Neuronal stem cell (in vitro differentiated cells): ENCODE results near the gene FAM83F.

Source experiments
- DNase-seq: peaks from one replicate; pipeline ENCODE4 v3.0.0-alpha.2; 2013; ENCODE audit warnings: low spot score
- H2AFZ ChIP-seq: one replicate; pipeline ENCODE4 v1.6.1; 2013; ENCODE audit warnings: mild to moderate bottlenecking, low read length, inconsistent platforms
- H2AK5ac ChIP-seq: 2 replicates; pipeline ENCODE4 v1.6.1; 2013; ENCODE audit warnings: low read depth, mild to moderate bottlenecking, inconsistent platforms, low read length, moderate library complexity, mixed read lengths
- H2BK120ac ChIP-seq: 2 replicates; pipeline ENCODE4 v1.6.1; 2013; ENCODE audit warnings: low read depth, mild to moderate bottlenecking, inconsistent platforms, low read length, moderate library complexity, mixed read lengths
- H2BK12ac ChIP-seq: one replicate; pipeline ENCODE4 v1.6.1; 2013; ENCODE audit warnings: low read length, inconsistent platforms
- H2BK15ac ChIP-seq: 2 replicates; pipeline ENCODE4 v1.6.1; 2013; ENCODE audit warnings: mild to moderate bottlenecking, low read length, inconsistent platforms, mixed read lengths
- H2BK5ac ChIP-seq: one replicate; pipeline ENCODE4 v1.6.1; 2013; ENCODE audit warnings: inconsistent platforms, mild to moderate bottlenecking, low read length, moderate library complexity
- H3K14ac ChIP-seq: one replicate; pipeline ENCODE4 v1.6.1; 2013; ENCODE audit warnings: low read length, inconsistent platforms
- H3K18ac ChIP-seq: 2 replicates; pipeline ENCODE4 v1.6.1; 2013; ENCODE audit warnings: low read length, inconsistent platforms
- H3K23ac ChIP-seq: 2 replicates; pipeline ENCODE4 v1.6.1; 2013; ENCODE audit warnings: low read depth, mild to moderate bottlenecking, mixed read lengths, low read length, inconsistent platforms; ENCODE audit not compliant: poor library complexity
- H3K27ac ChIP-seq: replicated peaks from 3 replicates; pipeline ENCODE4 v1.5.1; 2013; ENCODE audit warnings: low read length, inconsistent platforms
- H3K27me3 ChIP-seq, 3 experiments: 2 replicates each; pipeline ENCODE4 v1.6.1; 2013; ENCODE audit warnings: low read length in 3 of 3, mild to moderate bottlenecking in 2 of 3, inconsistent platforms in 1 of 3, low read depth in 1 of 3, mixed read lengths in 1 of 3, moderate library complexity in 1 of 3; ENCODE audit not compliant: control insufficient read depth in 3 of 3, insufficient read depth in 3 of 3
- H3K36me3 ChIP-seq, 2 donors: replicated peaks in 1 of 2; 2 replicates each; pipeline ENCODE4 v1.6.1; 2013; ENCODE audit warnings: low read length in 2 of 2; ENCODE audit not compliant: control insufficient read depth in 2 of 2, insufficient read depth in 2 of 2
- H3K4ac ChIP-seq: 2 replicates; pipeline ENCODE4 v1.6.1; 2013; ENCODE audit warnings: inconsistent platforms, mild to moderate bottlenecking, low read length, moderate library complexity
- H3K4me1 ChIP-seq, 2 donors: 1 replicate in 1 of 2; 2 replicates in 1 of 2; pipeline ENCODE4 v1.6.1; 2013; ENCODE audit warnings: low read length in 2 of 2, low read depth in 1 of 2; ENCODE audit not compliant: control insufficient read depth in 2 of 2, insufficient read depth in 1 of 2
- H3K4me2 ChIP-seq: one replicate; pipeline ENCODE4 v1.6.1; 2013; ENCODE audit warnings: mild to moderate bottlenecking, low read length, inconsistent platforms; ENCODE audit not compliant: insufficient read depth, poor library complexity, severe bottlenecking
- H3K4me3 ChIP-seq, 2 donors: 2 replicates each; pipeline ENCODE4 v1.5.1; 2013; ENCODE audit warnings: low read length in 2 of 2, mild to moderate bottlenecking in 2 of 2, inconsistent platforms in 1 of 2, moderate library complexity in 1 of 2
- H3K79me1 ChIP-seq: one replicate; pipeline ENCODE4 v1.6.1; 2013; ENCODE audit warnings: low read depth, mild to moderate bottlenecking, inconsistent platforms, low read length, moderate library complexity
- H3K9ac ChIP-seq: one replicate; pipeline ENCODE4 v1.6.1; 2013; ENCODE audit warnings: mild to moderate bottlenecking, low read depth, low read length, inconsistent platforms; ENCODE audit not compliant: poor library complexity
- H3K9me3 ChIP-seq, 2 donors: replicated peaks in 1 of 2; 2 replicates each; pipeline versions ENCODE3 to v1.6.1; 2013; ENCODE audit warnings: low read length in 2 of 2, mild to moderate bottlenecking in 2 of 2, inconsistent platforms in 1 of 2, low read depth in 1 of 2, mixed read lengths in 1 of 2, moderate library complexity in 1 of 2; ENCODE audit not compliant: control insufficient read depth in 2 of 2, insufficient read depth in 1 of 2
- H4K8ac ChIP-seq: one replicate; pipeline ENCODE4 v1.6.1; 2013; ENCODE audit warnings: low read depth, mild to moderate bottlenecking, inconsistent platforms, low read length, moderate library complexity
- H4K91ac ChIP-seq: one replicate; pipeline ENCODE4 v1.6.1; 2013; ENCODE audit warnings: low read length, low read depth, mild to moderate bottlenecking, inconsistent platforms; ENCODE audit not compliant: poor library complexity
- WGBS, 2 donors: extraction: QIAGEN DNeasy Blood & Tissue Kit; methylation state at CpG; one replicate each; pipeline ENCODE4 v1.1.7; 2013; ENCODE audit warnings: missing lambda C conversion rate in 2 of 2, mixed read lengths in 1 of 2; ENCODE audit not compliant: insufficient read length in 2 of 2, insufficient replicate concordance in 1 of 2; ENCODE audit errors: extremely low coverage in 2 of 2; 5-methylcytosine and 5-hydroxymethylcytosine counted together

The FAM83F gene

GRCh38 chr22:40053460-40053859 lies 58.7 kb downstream of the FAM83F start:
- DNase-seq = no peak
- WGBS, 2 donors = no CpG with 5 or more reads among the region's 1 CpG
- H3K23ac ChIP-seq = no peak overlapping the region
- no peak overlapping the region for H2AFZ ChIP-seq
- no peak overlapping the region for H2BK15ac ChIP-seq
- H3K4me3 ChIP-seq = no peak overlapping the region
- no peaks in the 10 kb centered on the region for H3K79me1 ChIP-seq
- H2BK120ac ChIP-seq = no peak overlapping the region
- peaks cover 5 to 12% of the 10 kb centered on the region in 2 donors for H3K4me1 ChIP-seq
- H3K9ac ChIP-seq = no peak overlapping the region
- no peak overlapping the region for H2AK5ac ChIP-seq
- H3K14ac ChIP-seq = no peak overlapping the region
- H4K8ac ChIP-seq = no peak overlapping the region
- H3K4me2 ChIP-seq = no peak overlapping the region
- no peak overlapping the region for H2BK5ac ChIP-seq
- H3K4ac ChIP-seq = no peak overlapping the region
- H3K36me3 ChIP-seq = no peaks in the 10 kb centered on the region
- no peak overlapping the region for H3K27ac ChIP-seq
- H3K18ac ChIP-seq = no peak overlapping the region
- no peak overlapping the region for H2BK12ac ChIP-seq
- H4K91ac ChIP-seq = no peak overlapping the region
- no peaks in the 10 kb centered on the region for H3K9me3 ChIP-seq
- no peaks in the 10 kb centered on the region for H3K27me3 ChIP-seq

GRCh38 chr22:40054486-40054885 lies 59.7 kb downstream of the FAM83F start:
- Histone ChIP-seq H2BK120ac (no peak overlapping the region), H3K23ac (no peak overlapping the region), H4K91ac (no peak overlapping the region), H2AK5ac (no peak overlapping the region), H3K14ac (no peak overlapping the region), H2BK15ac (no peak overlapping the region), H3K9ac (no peak overlapping the region), H2AFZ (no peak overlapping the region), H2BK5ac (no peak overlapping the region), H3K27ac (no peak overlapping the region), H3K4me1 (peaks cover 5 to 12% of the 10 kb centered on the region in 2 donors), H3K4me2 (no peak overlapping the region), H3K4me3 (no peak overlapping the region), H3K36me3 (no peaks in the 10 kb centered on the region), H3K18ac (no peak overlapping the region), H3K9me3 (no peaks in the 10 kb centered on the region), H3K27me3 (no peaks in the 10 kb centered on the region), H2BK12ac (no peak overlapping the region), H4K8ac (no peak overlapping the region), H3K4ac (no peak overlapping the region), H3K79me1 (no peaks in the 10 kb centered on the region)
- WGBS, 2 donors = no CpG with 5 or more reads among the region's 2 CpGs
- DNase-seq = no peak

GRCh38 chr22:40055143-40055883 lies 60.6 kb downstream of the FAM83F start:
- no peaks in the 10 kb centered on the region for H3K36me3 ChIP-seq
- H2AFZ ChIP-seq = no peak overlapping the region
- H3K27me3 ChIP-seq = no peaks in the 10 kb centered on the region
- no peak overlapping the region for H2BK15ac ChIP-seq
- DNase-seq = no peak
- no peak overlapping the region for H3K27ac ChIP-seq
- H3K14ac ChIP-seq = no peak overlapping the region
- H3K4me2 ChIP-seq = no peak overlapping the region
- no peak overlapping the region for H3K23ac ChIP-seq
- no peak overlapping the region for H4K91ac ChIP-seq
- no peak overlapping the region for H2AK5ac ChIP-seq
- no peak overlapping the region for H2BK120ac ChIP-seq
- no CpG with 5 or more reads among the region's 8 CpGs for WGBS, 2 donors
- no peak overlapping the region for H2BK5ac ChIP-seq
- no peak overlapping the region for H3K4me3 ChIP-seq
- no peaks in the 10 kb centered on the region for H3K79me1 ChIP-seq
- H3K4me1 ChIP-seq = peaks cover 5 to 12% of the 10 kb centered on the region in 2 donors
- no peak overlapping the region for H3K4ac ChIP-seq
- H3K18ac ChIP-seq = no peak overlapping the region
- H4K8ac ChIP-seq = no peak overlapping the region
- no peaks in the 10 kb centered on the region for H3K9me3 ChIP-seq
- no peak overlapping the region for H3K9ac ChIP-seq
- H2BK12ac ChIP-seq = no peak overlapping the region

- Histone ChIP-seq H3K79me1 (no peaks in the 10 kb centered on the region), H2BK120ac (no peak overlapping the region), H3K23ac (no peak overlapping the region), H3K27me3 (no peaks in the 10 kb centered on the region), H3K14ac (no peak overlapping the region), H2BK5ac (no peak overlapping the region), H3K4ac (no peak overlapping the region), H3K27ac (no peak overlapping the region), H2AK5ac (no peak overlapping the region), H4K8ac (no peak overlapping the region), H2BK15ac (no peak overlapping the region), H3K18ac (no peak overlapping the region), H2BK12ac (no peak overlapping the region), H3K9me3 (no peaks in the 10 kb centered on the region), H3K4me3 (no peak overlapping the region), H2AFZ (no peak overlapping the region), H3K4me2 (no peak overlapping the region), H3K36me3 (no peaks in the 10 kb centered on the region), H3K4me1 (peaks cover 3 to 9% of the 10 kb centered on the region in 2 donors), H3K9ac (no peak overlapping the region), H4K91ac (no peak overlapping the region)
- DNase-seq = no peak
- whole genome bisulfite sequencing, 2 donors = no CpG with 5 or more reads among the region's 4 CpGs
These were observed 61.4 kb downstream of the FAM83F start for GRCh38 chr22:40056154-40056553.
